Measurements from ENCODE around the gene M1AP.

The M1AP gene

GRCh38 chr2:74682501-74682900, 34.4 kb upstream of the M1AP start:
- H3K4me3 ChIP-seq (ENCODE audit: low read length): no peak overlapping the region
- H3K9ac ChIP-seq (ENCODE audit: low read depth, low read length): no peak overlapping the region
- H3K36me3 ChIP-seq (ENCODE audit: insufficient read depth, low read length): no peaks in the 10 kb centered on the region
- H3K27ac ChIP-seq (ENCODE audit: low read depth, low read length): no peak overlapping the region
- no peaks in the 10 kb centered on the region for H3K4me1 ChIP-seq (ENCODE audit: insufficient read depth, low read length)
- H3K9me3 ChIP-seq (ENCODE audit: insufficient read depth, low read depth, low read length): no peaks in the 10 kb centered on the region
- H3K27me3 ChIP-seq (ENCODE audit: insufficient read depth, low read length): no peaks in the 10 kb centered on the region

- H3K4me1 ChIP-seq (ENCODE audit: insufficient read depth, low read length): no peaks in the 10 kb centered on the region
- H3K27ac ChIP-seq (ENCODE audit: low read depth, low read length): no peak overlapping the region
Observed at GRCh38 chr2:74679615-74680014, 31.5 kb upstream of the M1AP start.

GRCh38 chr2:74676331-74676730, 28.2 kb upstream of the M1AP start:
- Histone ChIP-seq H3K4me3 (ENCODE audit: low read length) (no peak overlapping the region), H3K9ac (ENCODE audit: low read depth, low read length) (no peak overlapping the region), H3K27me3 (ENCODE audit: insufficient read depth, low read length) (no peaks in the 10 kb centered on the region), H3K9me3 (ENCODE audit: insufficient read depth, low read depth, low read length) (no peaks in the 10 kb centered on the region), H3K27ac (ENCODE audit: low read depth, low read length) (no peak overlapping the region), H3K4me1 (ENCODE audit: insufficient read depth, low read length) (no peaks in the 10 kb centered on the region), H3K36me3 (ENCODE audit: insufficient read depth, low read length) (no peaks in the 10 kb centered on the region)
- 89% methylated on average over 4 of the region's 4 CpGs for WGBS

More at GRCh38 chr2:74679615-74680014, 31.5 kb upstream of the M1AP start:
- H3K4me3 ChIP-seq (ENCODE audit: low read length): no peak overlapping the region
- H3K9ac ChIP-seq (ENCODE audit: low read depth, low read length): no peak overlapping the region
- WGBS: 95% methylated on average over 15 of the region's 15 CpGs
- no peaks in the 10 kb centered on the region for H3K9me3 ChIP-seq (ENCODE audit: insufficient read depth, low read depth, low read length)
- no peaks in the 10 kb centered on the region for H3K36me3 ChIP-seq (ENCODE audit: insufficient read depth, low read length)
- no peaks in the 10 kb centered on the region for H3K27me3 ChIP-seq (ENCODE audit: insufficient read depth, low read length)

- no peaks in the 10 kb centered on the region for H3K36me3 ChIP-seq (ENCODE audit: insufficient read depth, low read length)
- no peaks in the 10 kb centered on the region for H3K9me3 ChIP-seq (ENCODE audit: insufficient read depth, low read depth, low read length)
- H3K27ac ChIP-seq (ENCODE audit: low read depth, low read length): no peak overlapping the region
- H3K9ac ChIP-seq (ENCODE audit: low read depth, low read length): no peak overlapping the region
- H3K27me3 ChIP-seq (ENCODE audit: insufficient read depth, low read length): no peaks in the 10 kb centered on the region
- WGBS: 89% methylated on average over 6 of the region's 6 CpGs
- H3K4me1 ChIP-seq (ENCODE audit: insufficient read depth, low read length): no peaks in the 10 kb centered on the region
- no peak overlapping the region for H3K4me3 ChIP-seq (ENCODE audit: low read length)
Observed at GRCh38 chr2:74675090-74675489, 27.0 kb upstream of the M1AP start.

- Histone ChIP-seq H3K4me1 (ENCODE audit: insufficient read depth, low read length) (no peaks in the 10 kb centered on the region), H3K36me3 (ENCODE audit: insufficient read depth, low read length) (no peaks in the 10 kb centered on the region), H3K4me3 (ENCODE audit: low read length) (no peak overlapping the region), H3K9ac (ENCODE audit: low read depth, low read length) (no peak overlapping the region), H3K9me3 (ENCODE audit: insufficient read depth, low read depth, low read length) (no peaks in the 10 kb centered on the region), H3K27me3 (ENCODE audit: insufficient read depth, low read length) (no peaks in the 10 kb centered on the region), H3K27ac (ENCODE audit: low read depth, low read length) (no peak overlapping the region)
- WGBS: 97% methylated on average over 7 of the region's 7 CpGs
Observed at GRCh38 chr2:74673826-74674528, 25.8 kb upstream of the M1AP start.

GRCh38 chr2:74671479-74671878, 23.3 kb upstream of the M1AP start:
- H3K4me1 ChIP-seq (ENCODE audit: insufficient read depth, low read length): no peaks in the 10 kb centered on the region
- H3K27me3 ChIP-seq (ENCODE audit: insufficient read depth, low read length): no peaks in the 10 kb centered on the region
- no peaks in the 10 kb centered on the region for H3K36me3 ChIP-seq (ENCODE audit: insufficient read depth, low read length)
- no peaks in the 10 kb centered on the region for H3K9me3 ChIP-seq (ENCODE audit: insufficient read depth, low read depth, low read length)
- no peak overlapping the region for H3K4me3 ChIP-seq (ENCODE audit: low read length)
- no peak overlapping the region for H3K27ac ChIP-seq (ENCODE audit: low read depth, low read length)
- H3K9ac ChIP-seq (ENCODE audit: low read depth, low read length): no peak overlapping the region

GRCh38 chr2:74670263-74670662, 22.1 kb upstream of the M1AP start:
- no peaks in the 10 kb centered on the region for H3K36me3 ChIP-seq (ENCODE audit: insufficient read depth, low read length)
- no peaks in the 10 kb centered on the region for H3K4me1 ChIP-seq (ENCODE audit: insufficient read depth, low read length)
- H3K4me3 ChIP-seq (ENCODE audit: low read length): no peak overlapping the region
- H3K27me3 ChIP-seq (ENCODE audit: insufficient read depth, low read length): no peaks in the 10 kb centered on the region
- WGBS: 95% methylated on average over 7 of the region's 7 CpGs
- no peak overlapping the region for H3K27ac ChIP-seq (ENCODE audit: low read depth, low read length)
- no peak overlapping the region for H3K9ac ChIP-seq (ENCODE audit: low read depth, low read length)
- no peaks in the 10 kb centered on the region for H3K9me3 ChIP-seq (ENCODE audit: insufficient read depth, low read depth, low read length)

- H3K4me3 ChIP-seq (ENCODE audit: low read length): no peak overlapping the region
- no peaks in the 10 kb centered on the region for H3K4me1 ChIP-seq (ENCODE audit: insufficient read depth, low read length)
- H3K9me3 ChIP-seq (ENCODE audit: insufficient read depth, low read depth, low read length): no peaks in the 10 kb centered on the region
- H3K36me3 ChIP-seq (ENCODE audit: insufficient read depth, low read length): no peaks in the 10 kb centered on the region
- no peaks in the 10 kb centered on the region for H3K27me3 ChIP-seq (ENCODE audit: insufficient read depth, low read length)
- no peak overlapping the region for H3K27ac ChIP-seq (ENCODE audit: low read depth, low read length)
- no peak overlapping the region for H3K9ac ChIP-seq (ENCODE audit: low read depth, low read length)
- WGBS: 90% methylated on average over 1 of the region's 1 CpG
Observed at GRCh38 chr2:74668087-74668486, 20.0 kb upstream of the M1AP start.

- H3K9me3 ChIP-seq (ENCODE audit: insufficient read depth, low read depth, low read length): no peaks in the 10 kb centered on the region
- WGBS: 93% methylated on average over 2 of the region's 2 CpGs
- H3K36me3 ChIP-seq (ENCODE audit: insufficient read depth, low read length): no peaks in the 10 kb centered on the region
- no peak overlapping the region for H3K9ac ChIP-seq (ENCODE audit: low read depth, low read length)
- no peak overlapping the region for H3K4me3 ChIP-seq (ENCODE audit: low read length)
- no peak overlapping the region for H3K27ac ChIP-seq (ENCODE audit: low read depth, low read length)
- peaks cover 14% of the 10 kb centered on the region for H3K27me3 ChIP-seq (ENCODE audit: insufficient read depth, low read length)
- no peaks in the 10 kb centered on the region for H3K4me1 ChIP-seq (ENCODE audit: insufficient read depth, low read length)
Observed at GRCh38 chr2:74659462-74659861, 11.3 kb upstream of the M1AP start.

GRCh38 chr2:74658516-74658915, 10.4 kb upstream of the M1AP start:
- H3K27me3 ChIP-seq (ENCODE audit: insufficient read depth, low read length): peaks cover 17% of the 10 kb centered on the region
- no peaks in the 10 kb centered on the region for H3K4me1 ChIP-seq (ENCODE audit: insufficient read depth, low read length)
- H3K9ac ChIP-seq (ENCODE audit: low read depth, low read length): no peak overlapping the region
- H3K4me3 ChIP-seq (ENCODE audit: low read length): no peak overlapping the region
- 89% methylated on average over 2 of the region's 2 CpGs for WGBS
- no peaks in the 10 kb centered on the region for H3K9me3 ChIP-seq (ENCODE audit: insufficient read depth, low read depth, low read length)
- H3K36me3 ChIP-seq (ENCODE audit: insufficient read depth, low read length): no peaks in the 10 kb centered on the region
- H3K27ac ChIP-seq (ENCODE audit: low read depth, low read length): no peak overlapping the region

- H3K9ac ChIP-seq (ENCODE audit: low read depth, low read length): no peak overlapping the region
- H3K9me3 ChIP-seq (ENCODE audit: insufficient read depth, low read depth, low read length): no peaks in the 10 kb centered on the region
- H3K36me3 ChIP-seq (ENCODE audit: insufficient read depth, low read length): no peaks in the 10 kb centered on the region
- no peak overlapping the region for H3K4me3 ChIP-seq (ENCODE audit: low read length)
- no peaks in the 10 kb centered on the region for H3K4me1 ChIP-seq (ENCODE audit: insufficient read depth, low read length)
- peaks cover 17% of the 10 kb centered on the region for H3K27me3 ChIP-seq (ENCODE audit: insufficient read depth, low read length)
- H3K27ac ChIP-seq (ENCODE audit: low read depth, low read length): no peak overlapping the region
- 91% methylated on average over 1 of the region's 1 CpG for WGBS
Observed at GRCh38 chr2:74655579-74655978, 7.4 kb upstream of the M1AP start.
